K562 treated with DMSO at 1 percent for 24 hours (cell line): ENCODE data around the gene SLC19A1. TPM values are rescaled to one million over a fixed set of nuclear protein-coding genes. Genes with fewer than 3 reads are reported as not detected.

Experiments
- total RNA-seq: library from RNA; unstranded; fragments of 300-600 nt; gene quantifications from 2 replicates; pipeline ENCODE4 v1.2.3, GENCODE V29; 2022; ENCODE audit warnings: low read depth; ENCODE audit not compliant: insufficient read depth

Gene SLC19A1
- 10.0 and 14.2 TPM in 2 replicates for total RNA-seq

DNA sequence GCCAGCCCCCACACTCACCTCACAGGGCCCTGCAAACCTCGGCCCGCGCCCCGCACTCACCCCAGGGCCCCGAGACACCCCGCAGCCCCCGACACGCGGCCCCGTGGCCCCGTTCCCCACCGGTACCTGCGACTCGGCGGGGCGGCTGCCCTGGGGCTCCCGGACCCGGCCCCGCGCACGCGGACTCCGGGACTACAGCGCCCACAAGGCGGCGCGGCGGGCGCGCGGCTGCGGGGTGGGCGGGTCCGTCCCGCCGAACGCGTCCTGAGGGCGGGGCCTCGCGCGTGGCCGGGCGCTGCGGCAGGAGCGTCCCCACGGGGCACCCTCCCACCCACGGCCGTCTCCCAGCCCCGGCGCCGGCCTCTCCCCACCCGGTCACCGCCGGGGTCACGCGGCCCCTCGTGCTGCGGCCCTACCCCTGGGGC lies at the start of gene SLC19A1:
SLC19A1 (minus strand) TSS at position 199 of the 425 bp plus-strand sequence. CDS start 4,481 bp downstream, outside the sequence.

Other genes starting within 250 kb of the SLC19A1 start
- gene COL18A1, start 137.3 kb downstream of the SLC19A1 start, total RNA-seq: 15.7 and 17.0 TPM in 2 replicates
- gene PCBP3, start 101.3 kb upstream of the SLC19A1 start, total RNA-seq: 0.80 and 0.93 TPM in 2 replicates